Erythroblast (primary cell): ENCODE measurements around the gene TEAD1.

Experiments used
- DNase-seq, 2 experiments: peaks; one replicate each; lab custom pipeline; 2025; lab: John Stamatoyannopoulos, UW
- GATA1 ChIP-seq: IDR thresholded peaks from 2 replicates; pipeline ENCODE4 v1.6.1; 2011; ENCODE audit warnings: low read depth, mild to moderate bottlenecking, control low read depth, low read length, moderate library complexity
- POLR2A ChIP-seq: IDR thresholded peaks from 2 replicates; pipeline ENCODE4 v1.6.1; 2011; ENCODE audit warnings: mild to moderate bottlenecking, low read length

TEAD1 gene

DNA sequence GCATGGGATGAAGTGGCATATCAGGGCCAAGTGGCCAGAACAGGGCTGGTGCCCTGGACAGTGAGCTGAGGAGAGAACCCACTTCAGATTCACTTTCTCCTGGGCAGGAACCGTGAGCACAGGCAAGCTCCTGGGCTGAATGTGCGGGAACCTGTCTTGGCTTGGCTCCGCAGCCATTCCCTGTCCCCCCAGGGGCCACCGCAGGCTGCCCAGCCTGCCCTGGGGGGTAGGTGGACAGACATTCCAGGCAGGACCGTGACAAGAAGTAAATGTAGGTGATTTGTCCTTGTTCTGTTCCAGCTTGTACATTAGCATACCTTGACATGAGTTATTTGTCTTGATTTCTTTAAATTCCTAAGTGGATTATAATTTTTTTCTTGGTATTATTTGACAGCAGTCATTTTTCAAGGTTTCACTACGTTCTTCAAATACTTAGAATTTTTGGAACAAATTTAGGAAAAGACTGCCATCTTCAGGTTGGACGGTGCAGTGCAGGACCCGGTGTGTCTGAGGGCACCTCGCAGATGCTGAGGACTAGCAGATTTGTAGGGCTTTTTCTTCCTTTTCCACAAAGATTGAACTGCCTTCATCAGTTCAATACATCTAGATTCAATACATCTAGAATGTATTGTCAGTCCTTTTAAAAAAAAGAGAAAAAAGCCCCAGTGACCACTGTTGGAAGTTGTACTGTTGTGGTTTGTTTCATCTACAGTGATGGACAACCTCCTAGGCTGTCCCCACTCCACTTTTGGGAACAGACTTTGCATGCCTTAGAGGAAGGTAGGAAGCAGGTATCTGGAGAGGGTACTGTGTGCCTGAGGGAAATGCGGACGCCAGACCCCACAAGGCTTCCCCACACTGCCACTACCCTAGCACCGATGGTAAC lies 219.8 kb downstream of the TEAD1 start:
- peak; percentile 36 to 66 for DNase-seq
- TF ChIP-seq POLR2A: no peak
- no peak for TF ChIP-seq GATA1

DNA sequence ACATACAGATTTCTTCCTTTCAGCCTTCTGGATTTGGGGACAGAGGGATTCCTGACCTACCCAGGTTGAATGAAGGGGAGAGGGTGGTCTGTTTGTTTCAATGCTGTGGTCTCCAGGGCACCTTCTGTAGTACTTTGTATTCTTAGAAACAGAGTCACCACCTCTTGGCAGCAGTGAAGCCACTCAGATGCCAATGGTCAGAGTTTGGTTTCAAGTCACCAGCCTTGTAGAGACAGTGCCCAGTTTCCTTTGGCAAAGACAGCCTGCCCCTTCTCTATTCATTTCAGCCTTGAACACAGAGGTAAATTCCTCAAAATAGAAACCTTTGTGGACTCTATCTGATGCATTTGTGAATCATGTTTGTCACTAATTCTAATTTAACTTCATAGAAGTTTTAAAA lies 223.2 kb downstream of the TEAD1 start:
- TF ChIP-seq POLR2A (no peak), GATA1 (no peak)
- no peak for DNase-seq

DNA sequence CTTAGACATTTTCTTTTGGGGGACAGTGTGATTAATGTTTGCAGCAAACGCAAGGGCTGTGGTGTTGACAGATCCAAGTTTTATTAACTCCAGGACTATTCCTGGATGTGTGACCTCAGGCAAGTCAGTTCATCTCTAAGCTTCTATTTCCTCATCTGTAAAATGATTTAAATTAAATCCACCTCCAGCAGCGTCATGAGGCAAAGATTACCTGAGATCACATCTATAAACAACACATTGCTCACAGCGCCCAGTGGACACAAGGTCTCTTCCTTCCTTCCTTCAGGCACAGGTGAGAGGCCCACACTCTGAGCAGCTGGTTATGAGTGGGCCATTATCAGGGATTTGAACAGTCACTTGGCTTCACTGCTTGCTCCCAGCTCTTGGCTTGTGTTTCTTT lies 223.6 kb downstream of the TEAD1 start:
- DNase-seq: no peak
- TF ChIP-seq GATA1: no peak
- no peak for TF ChIP-seq POLR2A

DNA sequence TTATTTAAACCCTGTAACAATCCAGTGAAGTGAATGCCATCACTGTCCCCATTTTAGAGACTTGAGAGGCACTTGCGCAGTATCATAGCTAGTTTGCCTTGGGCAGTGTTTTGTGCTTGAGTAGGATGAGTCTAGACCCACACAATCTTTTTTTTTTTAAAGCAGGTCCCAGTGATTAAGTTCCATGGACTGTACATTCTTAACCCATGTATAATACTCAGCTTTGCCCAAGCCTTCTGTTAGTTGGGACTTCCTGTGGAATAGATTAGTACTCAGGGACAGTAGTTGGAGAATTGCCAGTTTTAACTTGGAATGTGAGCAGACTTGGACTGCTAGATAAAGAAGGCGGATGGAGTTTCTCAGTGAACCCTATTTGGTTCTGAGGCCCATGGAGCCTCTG lies 226.3 kb downstream of the TEAD1 start:
- TF ChIP-seq GATA1 (no peak), POLR2A (no peak)

DNA sequence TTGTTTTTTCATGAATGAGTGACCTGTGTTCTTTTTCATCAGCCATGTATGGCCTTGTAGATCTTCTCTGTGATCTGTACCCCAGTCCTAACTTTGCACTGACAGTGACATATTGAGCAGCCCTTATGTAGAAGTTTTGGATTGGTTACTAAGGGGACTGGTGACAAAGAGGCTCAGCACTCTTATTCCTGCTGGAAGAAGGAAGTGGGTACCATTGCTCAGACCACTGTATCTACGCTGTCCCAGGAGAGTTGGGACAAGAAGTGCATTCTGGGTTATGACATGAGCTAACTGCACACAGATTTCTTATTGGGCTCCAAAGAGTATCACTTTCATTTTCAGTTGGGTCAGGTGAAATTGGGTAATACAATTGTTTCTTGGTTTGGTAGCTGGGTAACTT lies 227.1 kb downstream of the TEAD1 start:
- no peak for DNase-seq

More for the DNA sequence above, 226.3 kb downstream of the TEAD1 start:
- DNase-seq: no peak

DNA sequence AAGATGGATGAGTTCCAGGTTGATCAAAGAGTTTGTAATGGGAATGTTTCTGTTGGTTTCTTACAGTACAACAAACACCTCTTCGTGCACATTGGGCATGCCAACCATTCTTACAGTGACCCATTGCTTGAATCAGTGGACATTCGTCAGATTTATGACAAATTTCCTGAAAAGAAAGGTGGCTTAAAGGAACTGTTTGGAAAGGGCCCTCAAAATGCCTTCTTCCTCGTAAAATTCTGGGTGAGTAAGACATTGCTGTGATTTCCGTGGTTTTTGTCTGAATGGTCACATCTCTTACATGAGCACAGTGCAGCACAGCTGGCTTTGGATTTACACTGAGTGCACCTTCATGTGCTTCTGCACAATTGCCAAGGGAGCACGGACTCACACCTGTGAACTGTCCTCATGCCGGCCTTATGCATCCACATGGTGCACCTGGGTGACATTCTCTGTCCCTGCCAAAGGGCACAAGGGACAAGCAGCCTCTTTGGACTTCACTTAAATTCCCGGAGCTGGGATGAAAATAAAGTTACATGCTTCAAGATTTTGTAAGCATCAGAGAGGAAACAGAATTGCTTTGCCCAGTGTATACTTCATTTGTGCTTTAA lies 227.8 kb downstream of the TEAD1 start:
- no peak for DNase-seq

More for the DNA sequence above, 227.1 kb downstream of the TEAD1 start:
- TF ChIP-seq GATA1 (no peak), POLR2A (no peak)

DNA sequence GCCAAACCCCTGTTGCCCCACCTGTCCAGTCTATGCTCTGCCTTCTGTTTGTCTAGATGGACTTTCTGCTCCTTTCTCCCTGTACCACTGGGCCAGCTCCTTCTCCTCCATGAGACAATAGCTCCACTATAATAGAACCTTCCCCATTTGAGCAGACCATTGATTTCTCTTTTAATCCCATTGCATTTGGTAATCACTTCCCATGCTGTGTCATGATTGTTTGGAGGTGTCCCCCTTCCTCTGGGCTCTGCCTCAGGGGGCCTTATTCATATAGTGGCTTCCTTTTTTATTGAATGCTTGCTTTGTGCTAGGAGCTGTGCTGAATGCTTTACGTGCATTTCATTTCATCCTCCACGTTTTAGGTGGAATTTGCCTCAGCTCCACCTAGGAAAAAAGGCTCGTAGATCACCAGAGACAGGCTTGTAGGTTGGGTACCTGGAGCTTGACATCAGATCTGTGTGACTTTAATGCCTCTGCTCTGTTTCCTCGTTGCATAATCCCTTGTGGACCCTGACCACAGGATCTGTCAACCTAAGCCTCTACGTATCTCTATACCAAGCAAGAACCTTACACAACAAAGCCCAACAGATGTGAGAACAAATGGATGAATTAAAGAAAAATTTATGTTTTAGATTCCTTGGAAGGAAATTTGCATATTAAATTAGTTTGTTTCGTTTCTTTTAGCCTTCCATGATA lies 228.7 kb downstream of the TEAD1 start:
- TF ChIP-seq GATA1: no peak
- no peak for TF ChIP-seq POLR2A

More for the DNA sequence above, 227.8 kb downstream of the TEAD1 start:
- TF ChIP-seq POLR2A: no peak
- no peak for TF ChIP-seq GATA1

DNA sequence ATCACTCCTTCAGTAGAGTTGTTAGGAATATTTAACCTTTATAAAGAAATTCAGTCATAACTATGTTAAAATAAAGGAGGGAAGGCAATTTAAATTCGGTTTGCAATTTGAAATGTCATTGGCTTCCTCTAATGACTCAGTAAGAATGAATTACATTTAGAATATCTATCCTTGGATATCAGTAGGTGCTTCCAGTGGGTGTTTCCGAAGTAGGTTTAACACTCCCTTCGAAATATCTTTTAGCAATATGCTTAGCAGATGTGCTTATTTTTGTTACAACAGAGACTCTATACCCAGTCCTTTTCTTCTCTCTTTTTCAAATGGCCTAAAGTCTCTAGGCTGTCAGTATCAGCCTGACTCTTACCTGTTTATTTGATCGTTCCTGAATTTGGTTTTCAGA lies 231.2 kb downstream of the TEAD1 start:
- DNase-seq: no peak
- no peak for TF ChIP-seq GATA1
- TF ChIP-seq POLR2A: no peak

More for the DNA sequence above, 228.7 kb downstream of the TEAD1 start:
- no peak for DNase-seq

DNA sequence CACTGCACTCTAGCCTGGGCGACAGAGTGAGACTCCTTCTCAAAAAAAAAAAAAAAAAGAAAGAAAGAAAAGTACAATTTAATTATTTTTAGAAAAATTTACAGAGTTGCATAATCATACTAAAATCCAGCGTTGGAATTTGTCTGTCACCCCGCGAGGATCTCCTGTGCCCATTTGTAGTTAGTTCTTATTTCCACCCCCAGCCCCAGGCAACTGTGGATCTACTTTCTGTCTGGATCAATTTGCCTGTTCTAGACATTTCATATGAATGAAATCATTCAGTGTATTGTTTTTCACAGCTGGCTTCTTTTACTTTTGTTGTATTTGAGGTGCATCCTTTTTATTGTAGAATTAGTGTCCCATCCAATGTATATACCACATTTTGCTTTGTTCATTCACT lies 232.3 kb downstream of the TEAD1 start:
- TF ChIP-seq POLR2A (no peak), GATA1 (no peak)

DNA sequence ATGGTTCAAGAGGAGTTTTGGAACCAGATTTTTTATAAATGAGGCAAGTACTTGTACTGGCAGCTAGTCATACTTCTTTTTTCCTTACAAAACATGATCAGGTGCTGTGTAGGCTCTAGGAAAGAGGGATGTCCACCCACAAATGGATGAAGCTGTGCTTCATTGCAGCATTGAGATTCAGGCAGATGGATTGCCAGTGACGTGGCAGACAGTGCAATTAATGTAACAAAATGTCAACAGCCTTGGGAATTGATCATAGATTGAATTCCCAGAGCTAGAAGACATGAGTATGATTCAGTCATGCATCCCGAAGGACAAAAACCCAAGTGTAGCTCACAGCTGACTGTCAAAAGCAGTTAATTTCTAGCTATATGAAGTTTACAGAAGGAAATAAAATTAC lies 235.7 kb downstream of the TEAD1 start:
- no peak for DNase-seq
- TF ChIP-seq POLR2A: no peak
- TF ChIP-seq GATA1: no peak

More for the DNA sequence above, 232.3 kb downstream of the TEAD1 start:
- DNase-seq: no peak

DNA sequence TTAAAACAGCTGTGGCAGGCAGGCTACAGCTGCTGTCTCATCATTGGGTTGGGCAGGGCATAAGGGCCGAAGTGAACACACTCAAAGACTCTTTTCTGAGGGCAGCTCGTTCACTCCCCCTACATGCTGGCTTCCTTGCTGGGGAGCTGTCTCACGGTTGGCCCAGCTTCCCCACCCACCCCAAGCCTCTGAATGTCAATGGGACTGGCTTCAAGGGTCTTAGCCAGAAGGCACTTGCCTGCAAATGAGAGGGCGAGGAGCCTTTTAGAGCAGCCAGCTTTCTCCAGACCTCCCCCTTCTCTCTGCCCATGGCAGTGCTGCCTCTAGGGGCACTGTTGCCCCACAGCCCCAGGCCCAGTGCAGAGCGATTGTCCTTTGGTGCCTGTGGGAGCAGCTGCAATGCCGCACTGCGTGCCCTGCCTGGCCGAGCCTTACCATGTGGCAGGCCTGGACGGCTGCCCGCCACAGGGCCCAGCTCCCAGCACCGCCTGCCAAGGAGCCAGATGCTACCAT lies 240.2 kb downstream of the TEAD1 start:
- TF ChIP-seq GATA1 (no peak), POLR2A (no peak)
- DNase-seq: peak; percentile 4 to 19

DNA sequence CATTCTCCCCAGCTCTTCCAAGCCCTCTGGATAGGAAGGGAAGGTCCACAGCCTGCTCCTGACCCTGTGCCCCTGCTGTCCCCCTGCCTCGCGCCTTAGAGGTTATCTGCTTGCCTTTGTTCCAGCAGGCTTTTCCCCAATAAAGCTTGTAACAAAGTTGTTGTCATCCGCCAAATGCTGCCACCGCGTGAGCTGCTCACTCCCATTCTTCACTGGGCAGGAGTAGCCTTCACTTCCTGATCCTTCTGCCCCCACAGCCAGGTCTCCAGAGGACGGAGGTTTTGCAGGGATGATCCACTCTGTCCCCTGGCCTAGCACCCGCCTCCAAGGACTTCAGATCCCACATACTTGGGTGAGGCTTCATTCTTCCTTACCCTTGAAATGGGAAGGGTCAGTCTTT lies 240.9 kb downstream of the TEAD1 start:
- no peak for DNase-seq
- TF ChIP-seq POLR2A (no peak), GATA1 (no peak)

DNA sequence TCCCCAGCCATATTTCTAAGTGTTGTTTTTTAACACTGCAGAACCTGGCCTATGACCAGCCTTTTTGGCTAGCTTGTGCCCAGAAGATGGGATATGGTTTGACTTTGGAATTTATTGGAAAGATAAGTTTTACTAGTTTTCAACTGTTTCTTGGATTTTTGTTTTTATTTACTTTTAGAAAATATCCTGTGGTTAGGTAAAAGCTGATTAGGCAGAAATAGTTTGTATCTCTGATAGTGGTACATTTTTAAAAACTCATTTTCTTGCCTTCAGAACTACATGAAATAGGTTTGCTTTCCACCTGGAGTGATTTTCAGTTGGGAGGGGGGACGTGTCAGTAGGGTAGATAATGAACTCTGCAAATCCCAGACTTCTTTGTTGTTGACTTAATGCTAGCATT lies 243.6 kb downstream of the TEAD1 start:
- no peak for TF ChIP-seq POLR2A
- no peak for TF ChIP-seq GATA1
- no peak for DNase-seq
